Measurements from ENCODE around the gene ZCCHC2. TPM values are rescaled to one million over a fixed set of nuclear protein-coding genes. Genes with fewer than 3 reads are reported as not detected.

Gene ZCCHC2
- total RNA-seq, 4 donors from 2014 or later = 18.9 to 26.1 (median 23.8) TPM

- no peaks in the 10 kb centered on the region for H3K36me3 ChIP-seq
- no peaks in the 10 kb centered on the region for H3K27me3 ChIP-seq
- WGBS = 51% methylated on average over 8 of the region's 8 CpGs
- peak overlapping the region; percentile 34 to 56 (median 50) for H3K4me3 ChIP-seq
- no peak for DNase-seq (ENCODE audit: extremely low spot score)
- H3K9me3 ChIP-seq = no peaks in the 10 kb centered on the region
- peak overlapping the region in 3 of 4 donors; percentile 53 to 63 (median 56) for H3K27ac ChIP-seq (replicated peaks in 1 of 4)
- peaks cover 0 to 14% (median 5%) of the 10 kb centered on the region in 4 donors for H3K4me1 ChIP-seq
- intact Hi-C loops (cut with DNase I) = no loop called here
- TF ChIP-seq, protein P1, sequence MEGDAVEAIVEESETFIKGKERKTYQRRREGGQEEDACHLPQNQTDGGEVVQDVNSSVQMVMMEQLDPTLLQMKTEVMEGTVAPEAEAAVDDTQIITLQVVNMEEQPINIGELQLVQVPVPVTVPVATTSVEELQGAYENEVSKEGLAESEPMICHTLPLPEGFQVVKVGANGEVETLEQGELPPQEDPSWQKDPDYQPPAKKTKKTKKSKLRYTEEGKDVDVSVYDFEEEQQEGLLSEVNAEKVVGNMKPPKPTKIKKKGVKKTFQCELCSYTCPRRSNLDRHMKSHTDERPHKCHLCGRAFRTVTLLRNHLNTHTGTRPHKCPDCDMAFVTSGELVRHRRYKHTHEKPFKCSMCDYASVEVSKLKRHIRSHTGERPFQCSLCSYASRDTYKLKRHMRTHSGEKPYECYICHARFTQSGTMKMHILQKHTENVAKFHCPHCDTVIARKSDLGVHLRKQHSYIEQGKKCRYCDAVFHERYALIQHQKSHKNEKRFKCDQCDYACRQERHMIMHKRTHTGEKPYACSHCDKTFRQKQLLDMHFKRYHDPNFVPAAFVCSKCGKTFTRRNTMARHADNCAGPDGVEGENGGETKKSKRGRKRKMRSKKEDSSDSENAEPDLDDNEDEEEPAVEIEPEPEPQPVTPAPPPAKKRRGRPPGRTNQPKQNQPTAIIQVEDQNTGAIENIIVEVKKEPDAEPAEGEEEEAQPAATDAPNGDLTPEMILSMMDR (IDR thresholded peaks at IDR 0.05) = no peak
- TF ChIP-seq POLR2AphosphoS5 (IDR thresholded peaks at IDR 0.05) (no peak), EP300 (IDR thresholded peaks at IDR 0.05) (no peak), POLR2A (IDR thresholded peaks at IDR 0.05; ENCODE audit: low read depth) (no peak)
Measured at GRCh38 chr18:62505669-62506494, 16.9 kb upstream of the ZCCHC2 start.

- DNase-seq (ENCODE audit: extremely low spot score) = no peak
- no peaks in the 10 kb centered on the region for H3K36me3 ChIP-seq
- no peaks in the 10 kb centered on the region for H3K27me3 ChIP-seq
- H3K27ac ChIP-seq (replicated peaks in 1 of 4) = peak overlapping the region in 3 of 4 donors; percentile 53 to 63 (median 56)
- 57% methylated on average over 7 of the region's 7 CpGs for WGBS
- peaks cover 0 to 5% (median 2%) of the 10 kb centered on the region in 4 donors for H3K9me3 ChIP-seq
- intact Hi-C loops (cut with DNase I) = no loop called here
- H3K4me1 ChIP-seq = peaks cover 0 to 14% (median 5%) of the 10 kb centered on the region in 4 donors
- peak overlapping the region; percentile 34 to 56 (median 50) for H3K4me3 ChIP-seq
- TF ChIP-seq POLR2A (IDR thresholded peaks at IDR 0.05; ENCODE audit: low read depth) (no peak), EP300 (IDR thresholded peaks at IDR 0.05) (no peak), POLR2AphosphoS5 (IDR thresholded peaks at IDR 0.05) (no peak)
- TF ChIP-seq, protein P1 (IDR thresholded peaks at IDR 0.05) = no peak
Measured at GRCh38 chr18:62506495-62507143, 16.2 kb upstream of the ZCCHC2 start.

DNA sequence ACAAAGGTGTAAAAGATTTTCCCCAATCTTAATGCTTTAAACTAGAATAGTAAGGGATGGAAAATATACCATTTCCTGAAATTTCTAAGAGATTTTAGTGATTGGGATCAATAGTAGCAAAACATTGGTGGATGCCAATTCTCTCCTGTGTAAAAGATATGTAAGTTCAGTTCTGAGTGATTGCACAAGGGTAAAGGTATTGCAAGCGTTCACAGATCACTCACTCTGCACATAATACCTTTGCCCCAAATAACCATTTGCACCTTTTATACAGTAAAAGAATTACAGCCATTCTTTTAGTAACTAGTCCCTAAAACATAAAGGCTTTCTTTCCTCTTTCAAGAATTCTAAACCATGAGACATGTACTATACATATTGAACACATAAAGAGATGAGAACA lies 13.0 kb upstream of the ZCCHC2 start:
- no peak overlapping the region for H3K27ac ChIP-seq (replicated peaks in 1 of 4)
- H3K4me3 ChIP-seq = no peak overlapping the region
- peaks cover 0 to 14% (median 5%) of the 10 kb centered on the region in 4 donors for H3K4me1 ChIP-seq
- H3K36me3 ChIP-seq = no peaks in the 10 kb centered on the region
- intact Hi-C loops (cut with DNase I) = no loop called here
- peaks cover 0 to 33% (median 20%) of the 10 kb centered on the region in 4 donors for H3K9me3 ChIP-seq
- DNase-seq (ENCODE audit: extremely low spot score) = no peak
- no peaks in the 10 kb centered on the region for H3K27me3 ChIP-seq
- TF ChIP-seq, protein P1 (IDR thresholded peaks at IDR 0.05) = no peak
- WGBS = 90% methylated on average over 1 of the region's 1 CpG

GRCh38 chr18:62510789-62511188 lies 12.0 kb upstream of the ZCCHC2 start:
- no peak for DNase-seq (ENCODE audit: extremely low spot score)
- no peak overlapping the region for H3K4me3 ChIP-seq
- peaks cover 0 to 8% (median 3%) of the 10 kb centered on the region in 4 donors for H3K4me1 ChIP-seq
- H3K36me3 ChIP-seq = no peaks in the 10 kb centered on the region
- H3K27me3 ChIP-seq = no peaks in the 10 kb centered on the region
- TF ChIP-seq POLR2AphosphoS5 (IDR thresholded peaks at IDR 0.05) (no peak), EP300 (IDR thresholded peaks at IDR 0.05) (no peak), POLR2A (IDR thresholded peaks at IDR 0.05; ENCODE audit: low read depth) (no peak)
- TF ChIP-seq, protein P1 (IDR thresholded peaks at IDR 0.05) = no peak
- H3K9me3 ChIP-seq = peaks cover 0 to 40% (median 23%) of the 10 kb centered on the region in 4 donors
- intact Hi-C loops (cut with DNase I) = no loop called here
- WGBS = 85% methylated on average over 2 of the region's 2 CpGs
- no peak overlapping the region for H3K27ac ChIP-seq (replicated peaks in 1 of 4)
